Stimulated activated CD4-positive, alpha-beta T cell treated with anti-CD3 and anti-CD28 coated beads, Interleukin-15, amount 100 ng/mL, for 1 hour (primary cell): ENCODE data around the gene LYPD1.

Source experiments
- DNase-seq, 2 donors: peaks; one replicate each; pipeline ENCODE4 v3.0.0-alpha.2; 2020; ENCODE audit warnings: low read depth in 1 of 2, low spot score in 1 of 2

LYPD1 gene

GRCh38 chr2:132638313-132639040, 31.5 kb downstream of the LYPD1 start:
- DNase-seq = no peak

- no peak for DNase-seq
Measured at GRCh38 chr2:132636346-132636745, 33.7 kb downstream of the LYPD1 start.

- no peak for DNase-seq
Measured at GRCh38 chr2:132633635-132634034, 36.4 kb downstream of the LYPD1 start.

- DNase-seq = no peak
Measured at GRCh38 chr2:132632000-132632649, 37.9 kb downstream of the LYPD1 start.

DNA sequence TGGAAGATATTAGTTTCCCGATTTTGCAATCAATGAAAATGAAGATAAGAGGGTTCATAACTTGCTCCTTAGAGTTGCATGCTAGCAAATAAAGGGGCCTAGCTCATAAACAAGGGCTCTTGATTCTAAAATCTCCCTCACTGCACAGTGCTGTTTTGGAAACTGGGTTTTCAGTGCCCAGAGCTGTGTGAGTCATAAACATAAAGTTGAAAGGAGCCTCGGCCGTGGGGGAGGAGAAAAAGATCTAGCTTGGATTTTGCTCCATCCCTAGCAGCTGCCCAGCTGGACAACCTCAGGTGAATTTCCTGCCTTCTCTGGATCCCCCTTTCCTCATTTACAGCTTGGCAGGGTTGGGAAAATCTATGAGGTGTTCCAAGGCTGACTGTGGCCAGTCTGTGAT, 42.5 kb downstream of the LYPD1 start:
- DNase-seq = no peak

DNA sequence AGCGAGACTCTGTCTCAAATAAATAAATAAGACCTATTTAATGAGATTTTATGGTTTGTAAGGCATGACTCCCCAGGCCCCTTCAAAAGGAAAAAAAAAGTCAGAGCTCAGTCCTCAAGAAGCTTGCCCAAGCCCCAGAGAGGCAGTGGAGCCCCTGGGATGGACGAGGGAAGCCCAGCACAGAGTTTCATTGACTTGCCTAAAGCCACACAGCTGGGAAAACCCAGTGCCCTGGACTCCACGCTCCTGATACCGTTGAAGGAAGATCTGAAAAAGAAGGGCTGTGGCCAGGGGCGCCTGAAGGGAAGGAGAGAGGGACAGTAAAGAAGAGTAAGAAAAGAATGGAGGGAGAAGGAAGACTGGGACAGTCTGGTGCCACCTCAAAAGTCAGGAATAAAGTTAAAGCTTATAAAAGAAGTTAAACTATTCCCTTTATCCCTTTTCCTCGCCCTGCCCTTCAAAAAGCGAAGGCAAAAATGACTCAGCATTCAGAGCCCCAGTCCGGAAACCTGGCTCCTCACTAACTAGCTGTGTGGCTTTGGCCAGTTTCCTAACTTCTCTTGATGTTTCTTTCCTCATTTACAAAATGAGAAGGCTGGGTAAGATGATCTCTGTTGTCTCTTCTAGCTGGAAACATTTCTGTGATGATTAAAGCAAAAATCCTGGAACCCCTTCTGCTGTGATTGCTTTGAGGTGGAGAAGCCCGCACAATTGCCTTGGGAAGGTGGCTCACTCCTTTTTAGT, 46.7 kb downstream of the LYPD1 start:
- no peak for DNase-seq

DNA sequence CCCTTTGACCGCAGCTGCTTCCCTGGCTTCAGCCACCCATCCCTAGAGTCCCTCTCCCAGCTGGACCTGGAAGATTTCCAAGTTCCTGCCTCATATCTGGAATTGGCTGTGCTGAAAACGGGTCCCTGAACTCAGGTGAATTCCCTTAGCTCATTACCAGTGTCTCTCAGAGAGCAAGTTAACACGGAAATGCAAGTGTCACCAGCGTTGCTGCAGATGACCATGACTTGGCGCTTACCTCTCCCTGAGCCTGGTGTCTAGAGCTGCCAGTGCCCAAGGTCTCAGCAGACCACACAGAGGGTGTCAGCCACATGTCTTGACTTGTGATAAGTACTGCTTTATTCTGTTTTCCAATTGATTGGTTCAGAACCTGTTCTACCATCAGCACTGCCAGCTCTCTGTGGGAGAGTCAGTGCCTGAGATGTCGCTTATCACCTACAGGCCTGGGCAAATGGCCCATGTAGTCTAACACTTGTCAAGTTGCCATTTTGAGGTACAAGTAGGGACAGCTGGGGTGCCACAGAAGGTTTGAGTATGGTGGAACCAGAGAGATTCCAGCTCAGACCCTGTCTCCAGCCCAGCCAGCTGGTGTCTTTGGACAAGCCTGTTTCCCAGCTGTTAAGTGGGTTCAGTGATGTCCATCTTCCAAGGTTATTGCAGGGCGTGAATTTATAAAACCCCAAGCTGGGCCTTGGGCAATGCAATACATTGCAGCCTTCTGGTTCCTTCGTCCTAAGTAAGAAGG, 48.7 kb downstream of the LYPD1 start:
- no peak for DNase-seq

DNA sequence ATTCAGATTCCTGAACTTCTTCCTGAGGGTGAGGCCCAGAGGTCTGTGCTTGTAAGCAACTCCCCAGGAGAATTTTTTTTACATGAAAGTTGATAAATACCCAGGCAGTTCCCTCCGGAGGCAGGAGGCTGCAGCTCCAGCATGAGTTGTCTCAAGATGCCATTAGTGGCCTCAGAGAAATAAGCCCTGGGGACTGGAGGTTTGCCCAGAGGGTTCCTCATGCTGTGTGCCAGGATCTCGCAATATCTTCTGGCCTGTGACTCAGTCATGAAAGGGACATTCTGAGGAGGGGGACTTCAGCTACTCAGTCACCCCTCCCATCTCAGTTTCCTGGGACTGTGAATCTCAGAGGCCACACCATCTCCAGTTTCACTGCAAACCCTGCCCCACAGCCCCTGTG, 49.9 kb downstream of the LYPD1 start:
- DNase-seq = no peak

- no peak for DNase-seq
Measured at GRCh38 chr2:132618734-132619133, 51.3 kb downstream of the LYPD1 start.

DNA sequence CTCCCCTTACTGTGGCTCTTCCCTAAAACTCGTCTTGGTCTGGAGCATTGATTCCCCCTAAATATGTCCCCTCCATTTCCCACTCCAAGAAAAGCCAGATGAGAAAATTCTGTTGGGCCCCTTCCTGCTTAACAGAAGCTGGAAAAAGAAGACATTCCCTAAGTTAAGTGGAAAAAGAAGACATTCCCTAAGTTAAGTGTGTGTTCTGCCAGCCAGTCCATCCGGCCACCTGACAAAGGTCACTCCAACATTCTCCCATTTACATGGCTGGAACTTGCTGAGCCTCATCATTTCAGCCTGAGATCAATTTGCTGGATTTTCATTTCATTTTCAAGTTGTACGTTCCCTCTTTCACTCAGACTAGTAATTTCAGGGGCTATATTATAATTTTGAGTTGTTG, 52.0 kb downstream of the LYPD1 start:
- no peak for DNase-seq

- DNase-seq = no peak
Measured at GRCh38 chr2:132615329-132616085, 54.5 kb downstream of the LYPD1 start.

DNA sequence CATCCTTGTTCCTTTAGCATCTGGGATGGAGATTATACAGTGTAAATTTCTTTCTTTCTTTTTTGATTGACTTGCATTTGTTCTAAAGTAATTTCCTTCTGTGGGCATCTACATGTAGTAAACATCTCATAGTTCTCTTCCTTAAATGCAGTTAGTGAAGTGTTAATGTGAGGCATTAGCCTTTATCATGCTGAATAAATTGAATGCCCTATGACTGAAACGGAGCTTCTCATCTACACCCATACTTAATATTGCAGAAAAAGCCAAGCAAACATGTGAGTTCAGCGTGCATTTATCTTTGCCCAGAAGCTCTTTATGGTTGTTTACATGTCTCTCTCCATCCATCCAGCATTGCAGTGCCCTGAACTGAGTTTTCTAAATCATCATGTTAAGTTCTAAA, 58.3 kb downstream of the LYPD1 start:
- no peak for DNase-seq

DNA sequence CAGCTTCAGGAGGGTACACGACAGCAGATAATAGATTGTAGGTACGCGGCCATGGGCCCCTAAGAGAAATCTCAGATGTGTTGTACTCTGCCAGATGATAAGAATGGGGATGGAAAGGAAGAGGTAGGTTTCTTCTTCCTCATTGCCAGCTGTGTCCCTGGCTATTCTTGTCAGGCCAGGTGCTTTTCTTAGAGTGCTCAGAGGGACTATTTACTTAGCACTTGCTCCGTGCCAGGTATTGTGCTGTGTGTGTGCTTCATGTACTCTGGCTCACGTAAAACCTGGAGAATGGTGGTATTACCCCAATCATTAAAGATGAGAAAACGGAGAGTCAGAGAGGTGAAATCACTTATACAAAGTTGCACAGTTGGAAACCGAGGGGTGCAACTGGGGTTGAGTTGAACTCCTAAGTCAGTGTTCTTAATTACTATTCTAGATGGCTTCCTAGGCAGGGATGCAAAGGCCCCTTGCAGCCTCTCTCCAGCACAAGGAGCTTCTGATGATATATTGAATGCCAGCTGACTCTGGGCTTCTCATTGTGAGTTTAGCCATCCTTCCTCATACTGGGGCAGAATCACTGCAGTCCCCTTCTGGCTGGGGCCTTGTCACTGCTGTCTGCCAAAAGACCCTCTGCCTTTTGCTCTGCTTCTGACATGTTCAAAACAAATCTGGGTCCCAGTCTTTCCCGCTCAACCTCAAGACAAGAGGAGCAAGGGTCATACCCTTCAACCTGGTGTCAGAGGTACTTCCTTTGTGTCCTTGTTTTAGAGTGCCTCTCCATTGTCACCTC, 60.7 kb downstream of the LYPD1 start:
- no peak for DNase-seq

- DNase-seq = no peak
Measured at GRCh38 chr2:132608311-132608710, 61.7 kb downstream of the LYPD1 start.

DNA sequence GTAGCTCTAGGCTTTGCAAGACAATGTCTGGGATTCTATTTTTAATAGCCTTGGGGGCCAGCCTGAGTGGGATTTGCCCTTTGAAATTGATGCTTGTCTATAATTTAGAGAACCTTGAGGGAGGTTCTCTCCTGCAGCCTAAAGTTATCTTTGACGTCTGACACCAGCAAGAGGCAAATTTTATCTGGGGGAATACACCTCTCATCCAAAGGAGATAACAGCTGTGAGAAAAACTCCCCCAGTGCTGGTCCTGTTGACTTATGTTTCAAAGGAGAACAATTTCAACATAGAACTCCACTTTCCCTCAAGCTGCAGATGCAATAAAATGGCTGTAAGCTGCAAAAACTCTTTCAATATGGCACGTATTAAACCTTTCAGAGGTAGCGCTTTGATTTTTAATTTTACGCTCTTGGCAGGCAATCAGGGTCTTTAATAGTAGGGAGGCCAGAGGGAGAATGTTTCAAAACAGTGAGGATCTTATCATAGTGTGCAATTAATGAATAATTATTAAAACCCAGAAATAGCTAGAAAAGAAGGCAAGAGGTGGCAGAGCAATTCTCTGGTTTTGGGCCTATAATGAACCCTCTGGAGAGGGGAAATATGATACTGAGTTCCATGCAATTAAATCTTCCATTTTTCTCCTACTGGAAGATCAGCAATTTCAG, 62.4 kb downstream of the LYPD1 start:
- DNase-seq = no peak

DNA sequence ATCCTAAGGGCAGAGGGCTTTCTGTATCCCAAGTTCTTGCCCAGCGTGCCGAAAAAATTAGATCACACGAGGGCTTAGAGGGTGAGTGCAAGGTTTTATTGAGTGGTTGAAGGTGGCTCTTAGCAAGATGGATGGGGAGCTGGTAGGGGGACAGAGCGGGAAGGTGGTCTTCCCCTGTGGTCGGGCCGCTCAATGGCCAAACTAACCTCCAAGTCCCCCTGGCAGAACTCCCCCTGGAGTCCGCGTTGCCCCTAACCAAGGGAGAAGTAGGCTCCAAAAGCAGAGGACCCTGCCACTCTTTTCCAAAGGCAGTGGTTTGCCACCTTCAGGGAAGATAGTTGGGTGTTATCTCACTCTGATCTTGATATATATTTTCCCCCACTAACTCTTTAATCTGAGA, 63.4 kb downstream of the LYPD1 start:
- no peak for DNase-seq

DNA sequence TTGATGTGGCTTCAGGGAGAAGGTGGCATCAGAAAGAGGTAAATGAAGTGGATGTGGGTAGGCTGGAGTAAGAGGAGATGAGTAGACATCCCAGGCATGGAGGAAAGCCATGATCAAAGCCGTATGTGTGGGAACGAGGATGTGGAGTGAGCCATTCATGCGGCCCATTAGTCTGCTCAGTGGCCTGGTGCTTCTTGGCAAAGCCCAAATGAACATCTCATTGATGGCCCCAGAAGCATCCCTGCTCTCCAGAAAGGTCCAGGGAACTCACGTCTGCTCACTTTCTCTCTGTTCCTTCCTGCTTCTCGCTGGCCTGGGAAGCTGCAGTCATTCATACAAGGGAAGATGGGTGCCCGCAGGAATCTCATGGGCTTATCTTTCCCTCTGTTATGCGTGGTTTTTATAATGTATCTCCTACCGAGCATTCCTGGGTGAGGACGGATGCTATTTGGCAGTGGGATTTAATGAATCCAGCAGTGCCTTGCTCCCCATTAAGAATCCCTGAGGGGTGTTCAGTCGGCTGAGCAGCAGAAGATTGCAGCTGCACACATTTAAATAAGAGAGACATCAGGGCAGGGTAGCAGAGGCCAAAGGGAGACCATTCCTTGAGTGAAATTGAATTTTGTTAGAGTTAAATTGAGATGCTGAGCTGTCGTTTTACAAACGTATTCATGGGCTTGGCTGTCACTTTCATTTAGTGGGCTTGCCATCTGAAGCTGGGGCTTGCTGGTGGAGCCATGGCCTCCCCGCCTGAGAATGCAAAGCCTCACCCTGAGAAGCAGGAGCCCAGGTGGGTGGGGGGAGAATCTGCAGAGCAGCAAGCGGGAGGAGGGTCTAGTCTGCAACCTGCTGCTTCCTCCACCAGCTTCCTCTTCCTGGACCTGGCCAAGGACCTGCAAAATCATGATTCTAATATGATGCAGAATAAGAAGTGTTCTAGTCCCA, 64.5 kb downstream of the LYPD1 start:
- no peak for DNase-seq

DNA sequence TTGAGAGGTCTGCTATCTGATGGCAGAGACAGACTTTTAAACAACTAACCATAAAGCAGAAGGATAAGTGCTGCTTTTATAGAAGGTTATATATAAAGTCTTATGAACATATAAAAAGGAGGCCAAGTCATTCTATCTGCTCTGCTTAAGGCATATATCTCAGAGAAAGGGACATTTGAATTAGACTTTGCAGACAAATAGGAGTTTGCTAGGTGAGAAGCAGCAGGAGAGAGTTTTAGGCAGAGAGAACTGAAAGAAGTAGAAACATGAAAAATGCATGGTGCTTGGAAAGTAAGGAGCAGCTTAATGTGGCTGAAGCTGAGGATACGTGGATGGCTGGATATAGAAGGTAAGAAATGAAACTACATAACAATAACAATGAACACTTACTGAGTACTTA, 65.4 kb downstream of the LYPD1 start:
- no peak for DNase-seq
